ENCODE results near the gene MAD1L1. TPM values are rescaled to one million over a fixed set of nuclear protein-coding genes. Genes with fewer than 3 reads are reported as not detected.
A peak's percentile ranks its signal among the peaks of the same experiment; 100 is the strongest.

The MAD1L1 gene
- total and polyA plus RNA-seq, 2 of the 13 experiments (the other 11 are each of a cell fraction or from before 2014, with no cell fraction given), result 17.4 to 64.7 TPM

- TF ChIP-seq, protein P1, sequence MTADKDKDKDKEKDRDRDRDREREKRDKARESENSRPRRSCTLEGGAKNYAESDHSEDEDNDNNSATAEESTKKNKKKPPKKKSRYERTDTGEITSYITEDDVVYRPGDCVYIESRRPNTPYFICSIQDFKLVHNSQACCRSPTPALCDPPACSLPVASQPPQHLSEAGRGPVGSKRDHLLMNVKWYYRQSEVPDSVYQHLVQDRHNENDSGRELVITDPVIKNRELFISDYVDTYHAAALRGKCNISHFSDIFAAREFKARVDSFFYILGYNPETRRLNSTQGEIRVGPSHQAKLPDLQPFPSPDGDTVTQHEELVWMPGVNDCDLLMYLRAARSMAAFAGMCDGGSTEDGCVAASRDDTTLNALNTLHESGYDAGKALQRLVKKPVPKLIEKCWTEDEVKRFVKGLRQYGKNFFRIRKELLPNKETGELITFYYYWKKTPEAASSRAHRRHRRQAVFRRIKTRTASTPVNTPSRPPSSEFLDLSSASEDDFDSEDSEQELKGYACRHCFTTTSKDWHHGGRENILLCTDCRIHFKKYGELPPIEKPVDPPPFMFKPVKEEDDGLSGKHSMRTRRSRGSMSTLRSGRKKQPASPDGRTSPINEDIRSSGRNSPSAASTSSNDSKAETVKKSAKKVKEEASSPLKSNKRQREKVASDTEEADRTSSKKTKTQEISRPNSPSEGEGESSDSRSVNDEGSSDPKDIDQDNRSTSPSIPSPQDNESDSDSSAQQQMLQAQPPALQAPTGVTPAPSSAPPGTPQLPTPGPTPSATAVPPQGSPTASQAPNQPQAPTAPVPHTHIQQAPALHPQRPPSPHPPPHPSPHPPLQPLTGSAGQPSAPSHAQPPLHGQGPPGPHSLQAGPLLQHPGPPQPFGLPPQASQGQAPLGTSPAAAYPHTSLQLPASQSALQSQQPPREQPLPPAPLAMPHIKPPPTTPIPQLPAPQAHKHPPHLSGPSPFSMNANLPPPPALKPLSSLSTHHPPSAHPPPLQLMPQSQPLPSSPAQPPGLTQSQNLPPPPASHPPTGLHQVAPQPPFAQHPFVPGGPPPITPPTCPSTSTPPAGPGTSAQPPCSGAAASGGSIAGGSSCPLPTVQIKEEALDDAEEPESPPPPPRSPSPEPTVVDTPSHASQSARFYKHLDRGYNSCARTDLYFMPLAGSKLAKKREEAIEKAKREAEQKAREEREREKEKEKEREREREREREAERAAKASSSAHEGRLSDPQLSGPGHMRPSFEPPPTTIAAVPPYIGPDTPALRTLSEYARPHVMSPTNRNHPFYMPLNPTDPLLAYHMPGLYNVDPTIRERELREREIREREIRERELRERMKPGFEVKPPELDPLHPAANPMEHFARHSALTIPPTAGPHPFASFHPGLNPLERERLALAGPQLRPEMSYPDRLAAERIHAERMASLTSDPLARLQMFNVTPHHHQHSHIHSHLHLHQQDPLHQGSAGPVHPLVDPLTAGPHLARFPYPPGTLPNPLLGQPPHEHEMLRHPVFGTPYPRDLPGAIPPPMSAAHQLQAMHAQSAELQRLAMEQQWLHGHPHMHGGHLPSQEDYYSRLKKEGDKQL (CRISPR knock-in tag; IDR thresholded peaks at IDR 0.05; ENCODE audit: low read depth), result no peak
- TF ChIP-seq ZNF512 (CRISPR knock-in tag; IDR thresholded peaks at IDR 0.05) (no peak), BHLHE40 (IDR thresholded peaks at IDR 0.05; ENCODE audit: low read length) (no peak), CAMTA2 (CRISPR knock-in tag; IDR thresholded peaks at IDR 0.05; ENCODE audit: borderline replicate concordance) (no peak), ZNF782 (CRISPR knock-in tag; IDR thresholded peaks at IDR 0.05; ENCODE audit: borderline replicate concordance) (peak; percentile 63; the same call in 1 of the 2 replicates), DMAP1 (CRISPR knock-in tag; IDR thresholded peaks at IDR 0.05) (0 out of 2 replicates have a peak, but pooled peaks have one; percentile 34), DNMT1 (CRISPR knock-in tag; IDR thresholded peaks at IDR 0.05) (no peak), ZBTB33 (CRISPR knock-in tag; IDR thresholded peaks at IDR 0.05) (no peak), ZNF737 (CRISPR knock-in tag; IDR thresholded peaks at IDR 0.05; ENCODE audit: borderline replicate concordance) (no peak), LBX2 (CRISPR knock-in tag; IDR thresholded peaks at IDR 0.05; ENCODE audit: borderline replicate concordance) (no peak), ZNF83 (CRISPR knock-in tag; IDR thresholded peaks at IDR 0.05; ENCODE audit: borderline replicate concordance) (no peak), RXRB (CRISPR knock-in tag; IDR thresholded peaks at IDR 0.05; ENCODE audit: borderline replicate concordance) (peak; percentile 43), ZNF292 (CRISPR knock-in tag; IDR thresholded peaks at IDR 0.05; ENCODE audit: borderline replicate concordance, low read depth) (0 out of 2 replicates have a peak, but pooled peaks have one; percentile 36)
- TF ChIP-seq, protein P2, sequence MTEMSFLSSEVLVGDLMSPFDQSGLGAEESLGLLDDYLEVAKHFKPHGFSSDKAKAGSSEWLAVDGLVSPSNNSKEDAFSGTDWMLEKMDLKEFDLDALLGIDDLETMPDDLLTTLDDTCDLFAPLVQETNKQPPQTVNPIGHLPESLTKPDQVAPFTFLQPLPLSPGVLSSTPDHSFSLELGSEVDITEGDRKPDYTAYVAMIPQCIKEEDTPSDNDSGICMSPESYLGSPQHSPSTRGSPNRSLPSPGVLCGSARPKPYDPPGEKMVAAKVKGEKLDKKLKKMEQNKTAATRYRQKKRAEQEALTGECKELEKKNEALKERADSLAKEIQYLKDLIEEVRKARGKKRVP (CRISPR knock-in tag; IDR thresholded peaks at IDR 0.05), result no peak
These were observed at the start of gene MAD1L1 (continued) for GRCh38 chr7:2232766-2233520.

Measured in HepG2 (cell line).